22Rv1 (cell line): ENCODE measurements around the gene ABCG8.
"Not testable (repeated sequence)": the region's sequence is repeated elsewhere in the genome, so short reads cannot be mapped to it uniquely, and the experiment has no call there.

ENCODE experiments used
- CTCF ChIP-seq: fragments of 450-650 bp; IDR thresholded peaks from 2 replicates; pipeline ENCODE4 v1.5.1; 2017; ENCODE audit warnings: mild to moderate bottlenecking
- ZFX ChIP-seq: fragments of 450-650 bp; IDR thresholded peaks from 2 replicates; pipeline ENCODE4 v1.6.1; 2017; ENCODE audit warnings: antibody characterized with exemption, borderline replicate concordance

GRCh38 chr2:43911136-43911790 lies 72.5 kb downstream of the ABCG8 start:
- not testable (repeated sequence) for TF ChIP-seq CTCF, ZFX
